Heart left ventricle (tissue), 16 donors: ENCODE results near the gene DHX8. TPM values are rescaled to one million over a fixed set of nuclear protein-coding genes. Genes with fewer than 3 reads are reported as not detected.

Experiments used
- ATAC-seq, 4 donors: fragments of 200-7000 bp; cut with Tn5 transposase; one replicate each; pipeline ENCODE4 v1.9.1; 2020 to 2022; ENCODE audit warnings: moderate library complexity in 4 of 4, mild to moderate bottlenecking in 3 of 4, moderate number of reproducible peaks in 1 of 4
- DNase-seq, 5 donors: peaks; one replicate each; pipeline ENCODE4 v3.0.0-alpha.2; 2020
- H3K27ac ChIP-seq, 12 donors: fragments of 200-600 bp; sonication (generic) in 4 of 12; one replicate each; pipeline versions ENCODE4 v1.5.0 to v1.8.0; 2016 to 2022; ENCODE audit warnings: mild to moderate bottlenecking in 2 of 12
- H3K27me3 ChIP-seq, 9 donors: fragments of 200-600 bp; sonication (generic) in 2 of 9; one replicate each; pipeline versions ENCODE4 v1.5.1 to v1.8.0; 2016 to 2022; ENCODE audit warnings: mild to moderate bottlenecking in 3 of 9
- H3K36me3 ChIP-seq, 9 donors: fragments of 200-600 bp; sonication (generic) in 2 of 9; one replicate each; pipeline versions ENCODE4 v1.5.0 to v1.8.0; 2018 to 2022; ENCODE audit warnings: mild to moderate bottlenecking in 2 of 9
- H3K4me1 ChIP-seq, 12 donors: fragments of 200-600 bp; sonication (generic) in 4 of 12; one replicate each; pipeline versions ENCODE4 v1.5.0 to v1.8.0; 2016 to 2022; ENCODE audit warnings: mild to moderate bottlenecking in 3 of 12
- H3K4me3 ChIP-seq, 12 donors: fragments of 200-600 bp; sonication (generic) in 4 of 12; one replicate each; pipeline versions ENCODE4 v1.5.0 to v1.8.0; 2017 to 2022; ENCODE audit warnings: mild to moderate bottlenecking in 9 of 12, moderate library complexity in 4 of 12
- H3K9me3 ChIP-seq, 12 donors: fragments of 200-600 bp; sonication (generic) in 4 of 12; one replicate each; pipeline versions ENCODE4 v1.5.0 to v1.8.0; 2016 to 2022; ENCODE audit warnings: mild to moderate bottlenecking in 1 of 12
- POLR2A ChIP-seq, 2 donors: fragments of 450-650 bp; IDR thresholded peaks; one replicate each; pipeline ENCODE4 v1.6.1; 2017; ENCODE audit warnings: antibody characterized with exemption in 2 of 2, mild to moderate bottlenecking in 2 of 2, moderate library complexity in 2 of 2
- WGBS, 4 donors: extraction: QIAGEN DNeasy Blood & Tissue Kit in 2 of 4; methylation state at CpG; one replicate each; pipeline versions ENCODE4 v1.1.5 to v1.1.7; 2013 to 2018; 5-methylcytosine and 5-hydroxymethylcytosine counted together
- intact Hi-C, 10 donors: fragments of 100-400 bp; cut with DNase I; formaldehyde crosslinking; loops; one replicate each; pipeline versions ENCODE4 v1.11.1 to v1.14.2; 2022
- polyA plus RNA-seq, 2 donors: library from polyadenylated mRNA; stranded (reverse); fragments of 200-250 nt; gene quantifications; one replicate each; pipeline ENCODE4 v1.2.3, GENCODE V29; 2013
- total RNA-seq, 9 donors: library from RNA; depleted of rRNA in 2 of 9; stranded (reverse); fragments of >200 nt in 2 of 9; fragmentation: NEBNext Ultra II Directional in 3 of 9; extraction: Animal tissue kit (Norgen Biotek cat#: 25700) in 3 of 9; gene quantifications; one replicate each; pipeline versions ENCODE4 v1.1.0 to v1.2.4, GENCODE V29; 2016 to 2023
- TF ChIP-seq, protein P1 (sequence below), 12 donors: fragments of 200-600 bp; sonication (generic) in 4 of 12; IDR thresholded peaks; one replicate each; pipeline versions ENCODE4 v1.5.0 to v1.8.0; 2018 to 2022; ENCODE audit warnings: antibody characterized with exemption in 12 of 12, mild to moderate bottlenecking in 5 of 12
- donor health status: ischemic (EF 13 %, LVEDD 7.1; RV severe dilation, severe dysfunction).
- donor health status: healthy with polysubstance abuse.
- donor health status: DM: no; HTN: yes; CAD: no.
- donor health status: DM: no; HTN: no; CAD: no.
- donor health status: ischemic (EF 25% LVEDD 6.9; RV normal size, moderate dysfunction).
- donor health status: ischemic (EF 25% LVEDD 5.7; RV mildly dilated, moderate dysfunction).
- donor health status: healthy.
- donor health status: DM: yes; HTN: yes; CAD: no.
- donor health status: ischemic (EF 35%, LVEDD 5.7; RV mildly dilated, moderate dysfunction).
- donor health status: nonischemic (EF 11% LVEDD 7.7; RV severe dilation, severe dysfunction).
- donor health status: DM: yes; HTN: yes; CAD: no.
- donor health status: PGD.
- donor health status: ischemic (EF 29% LVEDD 5.4; RV normal size, mild dysfunction).
- donor health status: nonischemic (EF 23%, LVEDD 6.1; RV moderate dilation, normal function).

DHX8 gene
- total and polyA plus RNA-seq, 11 donors, result 13.4 to 41.0 (median 28.1) TPM

DNA sequence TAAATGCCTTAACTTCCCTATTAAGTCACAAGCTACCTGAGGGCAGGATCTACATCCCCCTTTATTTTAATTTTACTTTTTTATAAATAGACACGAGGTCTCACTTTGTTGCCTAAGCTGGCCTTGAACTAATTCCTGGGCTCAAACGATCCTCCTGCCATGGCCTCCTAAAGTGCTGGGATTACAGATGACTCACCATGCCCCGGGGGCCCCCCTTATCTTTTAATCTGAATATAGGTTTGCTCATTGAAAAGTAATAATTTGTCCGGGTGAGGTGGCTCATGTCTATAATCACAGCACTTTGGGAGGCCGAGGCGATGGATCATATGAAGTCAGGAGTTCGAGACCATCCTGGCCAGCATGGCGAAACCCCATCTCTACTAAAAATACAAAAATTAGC, 48.2 kb downstream of the DHX8 start:
- TF ChIP-seq, protein P1, sequence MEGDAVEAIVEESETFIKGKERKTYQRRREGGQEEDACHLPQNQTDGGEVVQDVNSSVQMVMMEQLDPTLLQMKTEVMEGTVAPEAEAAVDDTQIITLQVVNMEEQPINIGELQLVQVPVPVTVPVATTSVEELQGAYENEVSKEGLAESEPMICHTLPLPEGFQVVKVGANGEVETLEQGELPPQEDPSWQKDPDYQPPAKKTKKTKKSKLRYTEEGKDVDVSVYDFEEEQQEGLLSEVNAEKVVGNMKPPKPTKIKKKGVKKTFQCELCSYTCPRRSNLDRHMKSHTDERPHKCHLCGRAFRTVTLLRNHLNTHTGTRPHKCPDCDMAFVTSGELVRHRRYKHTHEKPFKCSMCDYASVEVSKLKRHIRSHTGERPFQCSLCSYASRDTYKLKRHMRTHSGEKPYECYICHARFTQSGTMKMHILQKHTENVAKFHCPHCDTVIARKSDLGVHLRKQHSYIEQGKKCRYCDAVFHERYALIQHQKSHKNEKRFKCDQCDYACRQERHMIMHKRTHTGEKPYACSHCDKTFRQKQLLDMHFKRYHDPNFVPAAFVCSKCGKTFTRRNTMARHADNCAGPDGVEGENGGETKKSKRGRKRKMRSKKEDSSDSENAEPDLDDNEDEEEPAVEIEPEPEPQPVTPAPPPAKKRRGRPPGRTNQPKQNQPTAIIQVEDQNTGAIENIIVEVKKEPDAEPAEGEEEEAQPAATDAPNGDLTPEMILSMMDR (IDR thresholded peaks at IDR 0.05), result no peak
- no peak for TF ChIP-seq POLR2A (IDR thresholded peaks at IDR 0.05)
- Histone ChIP-seq H3K9me3 (no peaks in the 10 kb centered on the region), H3K27me3 (no peaks in the 10 kb centered on the region), H3K4me3 (no peak overlapping the region), H3K27ac (no peak overlapping the region), H3K36me3 (peaks cover 0 to 16% (median 3%) of the 10 kb centered on the region in 9 donors), H3K4me1 (peaks cover 4 to 46% (median 31%) of the 10 kb centered on the region in 12 donors)
- intact Hi-C loops, result no loop called here
- ATAC-seq (no peak), DNase-seq (no peak)
- WGBS, 4 donors, result 81 to 94% (median 92%) methylated on average over 8 of the region's 8 CpGs

DNA sequence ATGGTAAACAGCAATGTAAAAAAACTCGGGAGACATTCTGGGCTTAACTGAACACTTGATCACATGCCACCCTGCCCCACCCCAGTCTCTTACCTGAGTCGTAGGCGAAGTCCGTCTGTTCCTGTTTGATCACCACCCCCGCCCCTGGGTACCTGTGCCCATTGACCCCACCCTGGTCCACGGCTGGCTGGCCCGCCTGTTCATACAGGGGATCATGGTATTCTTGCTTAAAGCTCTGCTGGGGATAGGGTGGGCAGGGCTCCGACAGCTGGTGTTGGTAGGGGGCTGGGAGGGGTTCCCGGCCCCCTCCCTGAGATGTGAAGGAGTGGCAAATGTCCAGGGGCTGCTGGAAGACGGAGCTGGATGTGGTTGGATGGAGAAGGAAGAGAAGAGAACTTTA, 48.8 kb downstream of the DHX8 start:
- DNase-seq (no peak), ATAC-seq (no peak)
- peaks cover 0 to 9% (median 0%) of the 10 kb centered on the region in 9 donors for H3K36me3 ChIP-seq
- H3K27ac ChIP-seq, result no peak overlapping the region
- H3K27me3 ChIP-seq, result no peaks in the 10 kb centered on the region
- TF ChIP-seq, protein P1 (IDR thresholded peaks at IDR 0.05), result no peak
- no peak for TF ChIP-seq POLR2A (IDR thresholded peaks at IDR 0.05)
- no peak overlapping the region for H3K4me3 ChIP-seq
- H3K9me3 ChIP-seq, result no peaks in the 10 kb centered on the region
- intact Hi-C loops, result no loop called here
- H3K4me1 ChIP-seq, result peaks cover 4 to 43% (median 31%) of the 10 kb centered on the region in 12 donors
- WGBS, 4 donors, result 89 to 96% (median 92%) methylated on average over 10 of the region's 10 CpGs

DNA sequence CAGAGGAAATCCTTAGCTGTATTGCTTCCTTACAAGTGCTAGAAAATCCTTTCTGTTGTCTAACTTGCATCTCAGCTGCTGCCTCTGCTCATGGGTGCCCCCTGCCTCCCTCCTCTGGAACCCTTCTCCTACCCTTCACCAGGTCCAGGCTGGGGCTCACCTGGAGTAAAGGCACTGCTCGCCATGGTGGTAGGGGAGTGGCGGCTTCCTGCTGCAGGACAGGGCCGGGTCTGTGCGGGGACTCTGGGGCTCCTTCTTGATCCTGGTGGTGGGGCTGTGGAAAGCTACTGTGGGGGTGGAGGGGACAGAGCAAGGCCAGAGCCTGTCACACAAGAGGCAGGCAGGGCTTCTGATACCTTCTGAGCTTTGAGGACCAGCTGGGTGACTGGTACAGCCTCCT, 49.9 kb downstream of the DHX8 start:
- Histone ChIP-seq H3K9me3 (no peaks in the 10 kb centered on the region), H3K4me1 (peaks cover 4 to 32% (median 24%) of the 10 kb centered on the region in 12 donors), H3K27me3 (no peaks in the 10 kb centered on the region), H3K36me3 (no peaks in the 10 kb centered on the region), H3K4me3 (no peak overlapping the region), H3K27ac (no peak overlapping the region)
- intact Hi-C loops, result no loop called here
- DNase-seq (no peak), ATAC-seq (no peak)
- TF ChIP-seq, protein P1 (IDR thresholded peaks at IDR 0.05), result no peak
- TF ChIP-seq POLR2A (IDR thresholded peaks at IDR 0.05), result no peak
- 93 to 95% (median 94%) methylated on average over 3 to 4 of the region's 4 CpGs; no CpG with 5 or more reads in 1 of the 4 donors for WGBS, 4 donors

DNA sequence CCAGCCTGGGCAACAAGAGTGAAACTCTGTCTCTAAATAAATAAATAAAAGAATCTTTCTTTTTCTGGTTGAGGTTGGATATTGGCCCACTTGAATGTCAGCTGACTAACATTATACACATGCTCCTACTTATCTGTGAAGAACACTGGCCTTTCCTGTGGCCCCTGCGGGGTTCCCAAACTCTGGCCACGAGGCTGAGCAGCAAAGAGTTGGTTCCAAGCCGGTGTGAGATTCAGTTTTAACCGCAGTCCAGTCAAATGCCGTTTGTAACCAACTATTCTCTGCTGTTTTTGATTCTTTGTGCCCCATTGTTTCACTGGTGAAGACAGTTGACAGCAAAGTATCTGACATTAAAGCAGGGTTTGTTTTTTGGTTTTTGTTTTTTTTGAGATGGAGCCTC, 51.1 kb downstream of the DHX8 start:
- no peak for TF ChIP-seq POLR2A (IDR thresholded peaks at IDR 0.05)
- TF ChIP-seq, protein P1 (IDR thresholded peaks at IDR 0.05), result no peak
- Histone ChIP-seq H3K27ac (no peak overlapping the region), H3K4me1 (peaks cover 3 to 26% (median 17%) of the 10 kb centered on the region in 12 donors), H3K4me3 (no peak overlapping the region), H3K36me3 (no peaks in the 10 kb centered on the region), H3K9me3 (no peaks in the 10 kb centered on the region), H3K27me3 (no peaks in the 10 kb centered on the region)
- ATAC-seq (no peak), DNase-seq (no peak)
- 75 to 92% (median 85%) methylated on average over 5 of the region's 5 CpGs for WGBS, 4 donors
- intact Hi-C loops, result no loop called here
